GM12878 (cell line): ENCODE data around the gene DNAJB5. TPM values are rescaled to one million over a fixed set of nuclear protein-coding genes. Genes with fewer than 3 reads are reported as not detected.
"Not testable (repeated sequence)": the region's sequence is repeated elsewhere in the genome, so short reads cannot be mapped to it uniquely, and the experiment has no call there.

Source experiments
- ATAC-seq: fragments of 200-7000 bp; cut with Tn5 transposase; 3 replicates; pipeline ENCODE4 v1.9.1; 2020; ENCODE audit warnings: mild to moderate bottlenecking, moderate library complexity
- BruUV-seq: library from RNA; stranded (reverse); fragments of 400-500 nt; replicated peaks from 2 replicates; lab custom pipeline; 2021; lab: Mats Ljungman, UMichigan
- CTCF ChIA-PET: fragments of 300-600 bp; sonication (Branson Sonifier 250); formaldehyde crosslinking; extraction: SDS; loops from one replicate; lab custom pipeline; 2021; ENCODE audit warnings: inconsistent platforms; lab: Yijun Ruan, JAX
- POLR2A ChIA-PET: fragments of 350-600 bp; formaldehyde crosslinking; extraction: SDS; loops from one replicate; lab custom pipeline; 2021; ENCODE audit warnings: inconsistent platforms; lab: Charles Lee
- RAD21 ChIA-PET: fragments of 300-600 bp; sonication (Branson Sonifier 250); formaldehyde crosslinking; loops from one replicate; lab custom pipeline; 2023; ENCODE audit warnings: antibody characterized with exemption; ENCODE audit not compliant: unreplicated experiment; lab: Charles Lee
- SMC1A ChIA-PET: fragments of 300-600 bp; sonication (Branson Sonifier 250); formaldehyde crosslinking; loops from one replicate; lab custom pipeline; 2023; ENCODE audit not compliant: unreplicated experiment, uncharacterized antibody; lab: Charles Lee
- DNase-seq: peaks from one replicate; pipeline ENCODE4 v3.0.0-alpha.2; 2011; ENCODE audit warnings: low read depth, low spot score
- FAIRE-seq: peaks from 3 replicates; lab custom pipeline; 2011; peaks lifted over from hg19 to GRCh38; lab: Jason Lieb, UNC
- H2AFZ ChIP-seq: 2 replicates; pipeline ENCODE4 v1.6.0; 2011; ENCODE audit warnings: low read depth, low read length, control low read depth; ENCODE audit not compliant: control insufficient read depth
- H3K27ac ChIP-seq: 2 replicates; pipeline ENCODE4 v1.5.1; 2011; ENCODE audit warnings: control low read depth; ENCODE audit not compliant: control insufficient read depth, insufficient read depth
- H3K27me3 ChIP-seq, 2 experiments: replicated peaks in 1 of 2; 2 replicates each; pipeline versions ENCODE4 v1.6.0 to v1.6.1; 2011; ENCODE audit warnings: low read length in 1 of 2; ENCODE audit not compliant: control insufficient read depth in 2 of 2, insufficient read depth in 2 of 2
- H3K36me3 ChIP-seq, 2 experiments: 2 replicates each; pipeline ENCODE4 v1.5.1; 2011; ENCODE audit warnings: low read length in 1 of 2; ENCODE audit not compliant: control insufficient read depth in 2 of 2, insufficient read depth in 2 of 2
- H3K4me1 ChIP-seq: 2 replicates; pipeline ENCODE4 v1.6.1; 2011; ENCODE audit warnings: mild to moderate bottlenecking, low read length, moderate library complexity, mixed read lengths; ENCODE audit not compliant: control insufficient read depth, insufficient read depth
- H3K4me2 ChIP-seq: 2 replicates; pipeline ENCODE4 v1.6.0; 2011; ENCODE audit warnings: control low read depth; ENCODE audit not compliant: control insufficient read depth, insufficient read depth
- H3K4me3 ChIP-seq: fragments of 200-600 bp; sonication (generic); 2 replicates; pipeline ENCODE4 v1.5.1; 2016
- H3K79me2 ChIP-seq: 2 replicates; pipeline ENCODE4 v1.6.0; 2011; ENCODE audit warnings: low read length; ENCODE audit not compliant: control insufficient read depth, insufficient read depth
- H3K9ac ChIP-seq: 2 replicates; pipeline ENCODE4 v1.8.0; 2011; ENCODE audit warnings: low read length, control low read depth, mixed read lengths; ENCODE audit not compliant: control insufficient read depth, insufficient read depth
- H3K9me3 ChIP-seq: replicated peaks from 3 replicates; pipeline ENCODE4 v1.5.1; 2011; ENCODE audit warnings: mild to moderate bottlenecking, low read length; ENCODE audit not compliant: control insufficient read depth, insufficient read depth
- H4K20me1 ChIP-seq: 2 replicates; pipeline ENCODE4 v1.6.0; 2011; ENCODE audit not compliant: control insufficient read depth, insufficient read depth
- ATF2 ChIP-seq: IDR thresholded peaks from 2 replicates; pipeline ENCODE4 v1.6.1; 2012; ENCODE audit warnings: low read length, inconsistent platforms
- ATF7 ChIP-seq: fragments of 450-650 bp; IDR thresholded peaks from 2 replicates; pipeline ENCODE4 v1.6.1; 2016; ENCODE audit warnings: low read depth, mild to moderate bottlenecking
- BCL3 ChIP-seq: IDR thresholded peaks from 2 replicates; pipeline ENCODE4 v1.6.1; 2011; ENCODE audit warnings: borderline replicate concordance, low read depth, mild to moderate bottlenecking, moderate library complexity, low read length; ENCODE audit not compliant: insufficient read depth, poor library complexity, severe bottlenecking
- BHLHE40 ChIP-seq, 2 experiments: fragments of 450-650 bp in 1 of 2; IDR thresholded peaks; 2 replicates each; pipeline ENCODE4 v1.6.1; 2011 to 2017; ENCODE audit warnings: low read depth in 2 of 2, borderline replicate concordance in 1 of 2, improper control_type of control experiment in 1 of 2, low read length in 1 of 2, mild to moderate bottlenecking in 1 of 2
- IKZF1 ChIP-seq: fragments of 450-650 bp; conservative IDR thresholded peaks from 2 replicates; pipeline ENCODE4 v1.6.1; 2017; ENCODE audit warnings: antibody characterized with exemption, mild to moderate bottlenecking
- JUNB ChIP-seq: IDR thresholded peaks from 2 replicates; pipeline ENCODE4 v1.6.1; 2016; ENCODE audit warnings: antibody characterized with exemption, mild to moderate bottlenecking
- MEF2B ChIP-seq: fragments of 450-650 bp; IDR thresholded peaks from 2 replicates; pipeline ENCODE4 v1.6.1; 2018; ENCODE audit warnings: mild to moderate bottlenecking, moderate library complexity; ENCODE audit not compliant: partially characterized antibody, poor library complexity, severe bottlenecking
- MYC ChIP-seq: IDR thresholded peaks from 2 replicates; pipeline ENCODE4 v1.6.1; 2011; ENCODE audit warnings: mild to moderate bottlenecking, low read length, moderate library complexity, inconsistent platforms; ENCODE audit not compliant: insufficient read depth, insufficient replicate concordance, insufficient read length, severe bottlenecking
- RELB ChIP-seq: fragments of 450-650 bp; IDR thresholded peaks from 2 replicates; pipeline ENCODE4 v1.6.1; 2017; ENCODE audit warnings: low read depth, mild to moderate bottlenecking, moderate library complexity
- RUNX3 ChIP-seq: IDR thresholded peaks from 2 replicates; pipeline ENCODE4 v1.6.1; 2012; ENCODE audit warnings: low read length, inconsistent platforms
- YY1 ChIP-seq: IDR thresholded peaks from 2 replicates; pipeline ENCODE4 v1.6.1; 2011; ENCODE audit warnings: low read depth, mild to moderate bottlenecking, low read length
- WGBS: methylation state at CpG from one replicate; pipeline ENCODE4 v1.1.6; 2016; ENCODE audit warnings: low lambda C conversion rate; ENCODE audit not compliant: insufficient replicate concordance, insufficient coverage; ENCODE audit errors: missing lambda C conversion rate; 5-methylcytosine and 5-hydroxymethylcytosine counted together
- in situ Hi-C: fragments of 300-500 bp; cut with MboI; formaldehyde crosslinking; loops from 9 replicates; pipeline ENCODE4 v1.14.3; 2018; ENCODE audit warnings: mixed read lengths
- intact Hi-C: fragments of 100-400 bp; cut with micrococcal nuclease; formaldehyde crosslinking; loops from one replicate; pipeline ENCODE4 v1.14.2; 2022; ENCODE audit not compliant: unreplicated experiment
- polyA plus RNA-seq, 11 experiments: library from polyadenylated mRNA; depleted of rRNA in 4 of 11; unstranded in 6 of 11; stranded (reverse) in 5 of 11; fragments of >200 nt; fragmentation: Nextera tagmentation in 4 of 11; fragmentation: Illumina TruSeq in 1 of 11; extraction: Ambion mirVana in 4 of 11; extraction: Trizol in 1 of 11; gene quantifications; 1 replicate in 1 of 11; 2 replicates in 10 of 11; pipeline versions ENCODE4 v1.2.1 to v1.2.3, GENCODE V29; 2011 to 2016; ENCODE audit warnings: inconsistent platforms in 2 of 11, missing spikeins in 2 of 11, low read depth in 1 of 11
- total RNA-seq, 4 experiments: library from RNA; depleted of rRNA in 3 of 4; stranded (reverse); fragments of >200 nt in 3 of 4; fragmentation: Illumina TruSeq in 1 of 4; extraction: Trizol in 1 of 4; gene quantifications; 2 replicates each; pipeline versions ENCODE4 v1.2.1 to v1.2.3, GENCODE V29; 2013 to 2021

The DNAJB5 gene
- total and polyA plus RNA-seq, 10 of the 15 experiments (the other 5 are each of a cell fraction or from before 2014, with no cell fraction given), result 0.92 to 13.3 (median 6.8) TPM

GRCh38 chr9:34956066-34956465 is 33.5 kb upstream of the DNAJB5 start:
- BruUV-seq, FAIRE-seq, intact Hi-C loops, RAD21 ChIA-PET, DNase-seq, H3K4me1 ChIP-seq, CTCF ChIA-PET, SMC1A ChIA-PET, H3K4me3 ChIP-seq, H3K9ac ChIP-seq, H4K20me1 ChIP-seq, POLR2A ChIA-PET, H3K36me3 ChIP-seq, H3K79me2 ChIP-seq, H3K4me2 ChIP-seq, in situ Hi-C loops, H3K27ac ChIP-seq, H3K9me3 ChIP-seq, H2AFZ ChIP-seq, ATAC-seq: not testable (repeated sequence)
- 55% methylated on average over 7 of the region's 7 CpGs for WGBS
- TF ChIP-seq BHLHE40 (IDR thresholded peaks at IDR 0.05; ENCODE audit: borderline replicate concordance in 1 of 2, low read depth in 2 of 2, low read length in 1 of 2), result 0 out of 4 replicates have a peak, but pooled peaks of 1 of the 2 experiments have one; percentile 4
- peaks cover 9 to 13% of the 10 kb centered on the region in 2 experiments for H3K27me3 ChIP-seq

GRCh38 chr9:34956648-34957047 is 32.9 kb upstream of the DNAJB5 start:
- Histone ChIP-seq H3K27ac (no peak overlapping the region), H3K79me2 (no peaks in the 10 kb centered on the region), H3K4me2 (no peak overlapping the region), H3K9me3 (no peaks in the 10 kb centered on the region), H3K9ac (no peak overlapping the region), H3K27me3 (peaks cover 9 to 15% of the 10 kb centered on the region in 2 experiments), H2AFZ (no peak overlapping the region), H4K20me1 (no peaks in the 10 kb centered on the region), H3K4me3 (no peak overlapping the region), H3K36me3 (no peaks in the 10 kb centered on the region), H3K4me1 (no peaks in the 10 kb centered on the region)
- in situ Hi-C loops, result no loop called here
- CTCF ChIA-PET, result no interaction called here
- FAIRE-seq, result no peak
- ATAC-seq, result peak; percentile 88
- no peak for DNase-seq
- RAD21 ChIA-PET, result interaction anchor here (0.6 kb wide), 1 partner anchor 57 kb away, joined by 4 read pairs; no protein-coding TSS in a partner anchor
- 0% methylated on average over 4 of the region's 4 CpGs for WGBS
- POLR2A ChIA-PET, result no interaction called here
- SMC1A ChIA-PET, result no interaction called here
- intact Hi-C loops, result no loop called here
- BruUV-seq, result no TSS peak
- TF ChIP-seq BCL3, result peak; percentile 52
- TF ChIP-seq MEF2B, result peak; percentile 89
- no peak for TF ChIP-seq MYC
- peak; percentile 92 for TF ChIP-seq ATF7
- peak; percentile 76 for TF ChIP-seq ATF2
- peak; percentile 80 for TF ChIP-seq JUNB
- TF ChIP-seq IKZF1, result 0 out of 2 replicates have a peak, but pooled peaks have one; percentile 39
- peak; percentile 57; the same call in 1 of the 2 replicates for TF ChIP-seq RUNX3
- 0 out of 2 replicates have a peak, but pooled peaks have one; percentile 20 for TF ChIP-seq RELB
- TF ChIP-seq YY1, result no peak
